GM19240 (cell line): Measurements from ENCODE around the gene ZNF879.

Source experiments
- DNase-seq: peaks from one replicate; pipeline ENCODE4 v3.0.0; 2011; ENCODE audit warnings: low spot score; ENCODE audit not compliant: insufficient read length

ZNF879 gene

DNA sequence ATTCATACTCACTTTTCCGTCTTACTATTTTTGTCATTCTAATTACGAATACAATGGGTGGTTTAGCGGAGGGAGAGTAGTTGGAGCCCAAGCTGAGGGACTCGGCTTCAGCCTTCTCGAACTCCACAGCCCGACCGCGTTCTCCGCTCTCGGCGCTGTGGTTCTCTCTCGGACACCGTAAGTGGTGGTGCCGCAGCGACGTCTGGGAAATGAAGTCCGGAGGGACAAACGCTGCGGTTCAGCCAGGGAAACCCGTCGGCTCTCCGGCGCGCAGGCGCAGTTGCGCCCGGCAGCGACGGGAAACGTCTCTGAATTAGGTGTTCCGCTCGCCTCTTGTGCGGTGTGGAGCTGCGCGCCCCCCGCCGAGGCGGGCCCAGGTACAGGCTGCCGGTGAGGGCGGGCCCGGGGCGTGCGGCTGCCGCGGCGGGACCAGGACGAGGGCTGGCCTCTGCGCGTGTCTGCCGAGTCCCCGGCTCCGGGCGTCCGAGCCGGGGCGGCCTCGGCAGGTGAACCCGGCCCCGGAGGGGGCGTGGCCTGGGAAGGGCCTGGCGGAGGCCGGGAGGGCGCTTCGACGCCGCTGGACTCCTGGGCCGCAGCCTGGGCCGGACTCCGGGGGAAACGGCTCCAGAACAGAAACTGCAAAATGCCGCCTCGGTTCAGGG lies at the start of gene ZNF879:
ZNF879 (plus strand) TSS at position 277 of the 662 bp plus-strand sequence. CDS start 1,201 bp downstream, outside the sequence.
- DNase-seq: no peak

DNA sequence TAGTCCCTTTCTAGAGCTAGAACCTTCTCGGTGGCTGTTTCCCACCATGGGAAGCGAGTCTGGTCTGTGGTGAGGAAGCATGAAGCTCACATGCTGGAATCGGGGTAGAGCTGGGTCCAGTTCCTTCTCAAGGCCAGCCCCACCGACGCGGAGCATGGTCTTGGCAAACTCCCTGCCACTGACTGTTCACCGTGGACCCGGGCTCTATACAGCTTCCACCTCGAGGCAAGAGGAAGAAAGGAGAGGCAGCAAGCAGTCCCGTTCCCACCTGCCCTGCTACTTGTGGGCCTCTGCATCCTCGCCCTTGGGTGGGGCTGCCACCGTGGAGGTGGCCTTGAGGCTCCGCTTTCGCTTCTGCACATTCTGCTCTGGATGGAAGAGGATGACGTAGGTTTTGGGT lies 42.2 kb upstream of the ZNF879 start:
- DNase-seq: no peak

DNA sequence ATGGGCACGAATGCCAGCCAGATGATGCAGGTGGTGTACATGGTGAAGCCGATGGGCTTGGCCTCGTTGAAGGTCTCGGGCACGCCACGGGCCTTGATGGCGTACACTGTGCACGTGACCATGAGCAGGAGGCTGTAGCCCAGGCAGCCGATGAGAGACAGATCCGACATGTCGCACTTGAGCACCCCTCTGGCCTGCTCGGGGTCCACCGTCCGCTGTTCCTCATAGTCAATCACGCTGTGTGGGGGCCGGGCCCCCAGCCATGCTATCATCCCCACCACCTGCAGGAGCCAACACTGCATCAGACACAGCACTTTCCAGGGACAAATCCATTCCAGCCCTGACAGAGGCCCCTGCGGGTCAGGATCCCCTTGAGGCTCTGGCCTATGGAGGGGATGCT lies 40.7 kb upstream of the ZNF879 start:
- DNase-seq: no peak

DNA sequence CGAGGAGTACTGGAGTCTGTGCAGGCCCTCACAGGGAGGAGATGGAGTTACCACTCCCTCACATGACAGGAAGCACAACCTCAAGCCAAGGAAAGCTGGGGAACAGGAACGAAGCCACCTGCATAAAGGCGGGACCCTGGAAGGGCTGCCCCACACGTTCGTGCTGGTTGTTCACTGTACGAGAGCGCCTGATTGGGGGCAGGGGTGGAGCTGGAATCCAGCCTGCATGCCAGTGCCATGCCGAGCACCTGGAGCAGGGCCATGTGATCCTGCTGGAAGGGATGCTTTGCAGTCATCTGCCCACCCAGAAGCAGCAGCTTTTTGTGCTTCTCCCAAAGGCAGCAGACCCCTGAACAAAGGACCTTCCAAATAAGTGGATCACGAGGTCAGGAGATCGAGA lies 39.9 kb upstream of the ZNF879 start:
- DNase-seq: no peak

DNA sequence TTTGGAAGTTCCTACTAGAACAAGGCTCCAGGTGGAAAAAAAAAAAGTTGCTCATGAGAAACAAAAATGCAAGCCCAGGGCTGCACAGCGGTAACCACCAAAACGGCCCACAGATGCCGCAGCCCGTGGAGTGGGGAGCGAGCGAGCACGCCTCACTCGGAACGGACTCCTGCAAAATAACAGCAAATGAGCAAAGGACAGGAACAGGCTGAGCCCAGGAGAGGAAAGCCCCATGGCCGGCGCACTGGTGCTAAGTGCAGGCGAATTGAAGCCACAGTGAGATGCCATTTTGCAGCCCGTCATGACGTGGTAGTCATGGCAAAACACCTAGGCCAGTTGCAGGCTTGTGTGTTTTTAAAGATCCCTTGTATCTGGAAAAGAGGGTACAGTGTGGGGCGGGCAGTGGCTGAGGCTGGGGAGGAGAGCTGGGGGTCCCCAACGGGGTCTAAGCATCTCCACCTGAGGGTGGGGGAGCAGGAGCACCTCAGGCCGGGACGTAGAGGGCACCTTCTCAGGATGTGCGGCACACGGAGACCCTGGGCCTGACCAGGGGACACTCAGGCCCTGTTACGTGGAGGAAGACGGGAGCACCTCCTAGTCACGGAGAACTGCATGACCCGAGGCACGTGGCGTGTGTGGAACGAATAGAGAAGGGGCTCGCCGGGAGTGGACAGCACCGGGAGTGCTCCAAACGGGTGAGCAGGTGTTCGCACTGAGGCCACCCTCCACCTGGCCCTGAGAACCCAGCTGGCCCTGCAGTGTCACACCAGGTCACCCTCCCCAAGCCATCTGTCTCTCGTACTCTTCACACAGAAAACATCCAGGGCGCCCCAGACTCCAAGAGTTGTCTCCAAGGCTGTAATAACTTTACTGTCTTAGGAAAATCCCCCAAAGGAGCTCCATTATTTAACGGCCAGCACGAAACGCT lies 39.2 kb upstream of the ZNF879 start:
- DNase-seq: no peak

DNA sequence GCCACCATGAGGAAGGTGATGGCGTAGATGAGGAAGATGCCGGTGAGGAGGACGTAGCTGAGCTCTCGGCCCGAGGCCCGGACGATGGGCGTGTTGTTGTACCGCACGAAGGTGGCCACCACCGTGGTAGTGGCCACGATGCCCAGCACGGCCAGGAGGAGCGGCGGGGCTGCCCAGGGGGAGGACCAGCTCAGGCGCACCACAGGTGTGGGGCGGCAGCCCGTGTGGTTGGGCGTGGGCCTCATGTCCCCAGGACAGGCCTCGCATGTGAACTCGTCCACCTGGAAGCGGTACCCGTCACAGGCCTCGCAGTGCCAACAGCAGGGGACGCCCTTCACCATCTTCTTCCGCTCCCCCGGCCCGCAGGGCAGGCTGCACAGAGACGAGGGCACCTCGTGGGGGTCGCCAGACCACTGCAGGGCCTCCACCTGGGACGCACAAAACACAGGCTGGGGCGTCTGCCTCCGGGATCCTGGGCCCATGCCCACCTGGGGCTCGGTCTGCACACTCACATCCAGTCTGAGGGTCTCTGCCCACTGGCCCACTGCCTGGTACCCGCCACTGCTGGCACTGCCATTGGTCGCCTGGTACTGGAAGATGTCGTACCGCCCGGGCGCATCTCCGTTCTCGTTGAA lies 37.2 kb upstream of the ZNF879 start:
- DNase-seq: no peak

DNA sequence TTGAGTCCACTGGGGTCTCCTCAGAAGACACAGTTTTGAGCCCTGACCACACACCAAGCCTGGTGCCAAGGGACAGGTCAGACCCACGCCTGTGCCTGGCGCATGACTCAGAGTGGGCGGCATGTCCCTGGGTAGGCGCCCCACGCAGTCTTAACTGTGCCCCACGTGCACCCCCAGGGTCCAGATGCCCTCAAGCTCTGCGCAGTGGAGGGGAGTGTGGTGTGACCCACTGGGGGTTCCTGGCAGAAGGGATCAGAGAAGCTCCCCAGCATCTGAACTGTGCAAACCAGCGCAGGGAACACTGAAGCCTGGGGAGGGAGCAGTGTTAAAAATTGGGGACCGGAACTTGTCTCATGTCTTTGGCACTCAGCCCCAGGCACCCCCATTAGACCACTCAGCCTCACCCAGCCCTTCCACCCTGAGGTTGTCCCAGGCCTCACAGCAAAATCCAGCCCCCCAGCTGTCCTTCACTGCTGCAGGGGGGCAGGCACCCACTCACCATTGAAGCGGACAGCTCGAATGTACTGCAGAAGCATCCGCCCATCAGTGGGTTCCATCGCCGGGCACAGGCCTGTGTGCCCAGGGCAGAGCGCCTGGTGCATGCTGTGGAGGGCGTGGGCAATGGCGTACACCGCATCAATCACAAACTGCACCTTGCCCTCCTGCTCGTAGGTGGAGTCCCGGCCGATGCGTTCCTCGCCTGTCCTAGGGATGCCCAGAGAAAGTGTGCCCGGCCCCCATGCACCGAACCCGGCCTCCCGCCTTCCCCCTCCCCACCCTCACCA lies 35.0 kb upstream of the ZNF879 start:
- DNase-seq: no peak

DNA sequence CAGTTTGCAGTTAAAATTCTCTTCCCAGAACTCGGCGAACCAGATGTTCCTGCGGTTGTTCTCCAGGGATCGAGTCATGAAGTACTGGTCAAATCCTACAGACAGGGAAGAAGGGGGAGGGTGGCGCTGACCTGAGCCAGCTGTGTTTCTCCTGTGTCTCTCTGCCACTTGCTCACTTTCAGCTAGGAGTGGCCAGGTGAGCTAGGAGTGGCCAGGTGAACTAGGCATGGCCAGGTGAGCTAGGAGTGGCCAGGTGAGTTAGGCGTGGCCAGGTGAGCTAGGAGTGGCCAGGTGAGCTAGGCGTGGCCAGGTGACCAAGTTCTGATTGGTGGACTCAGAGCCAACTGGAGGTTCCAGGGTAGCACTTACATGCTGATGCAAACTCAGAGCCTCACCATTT lies 34.3 kb upstream of the ZNF879 start:
- no peak for DNase-seq

DNA sequence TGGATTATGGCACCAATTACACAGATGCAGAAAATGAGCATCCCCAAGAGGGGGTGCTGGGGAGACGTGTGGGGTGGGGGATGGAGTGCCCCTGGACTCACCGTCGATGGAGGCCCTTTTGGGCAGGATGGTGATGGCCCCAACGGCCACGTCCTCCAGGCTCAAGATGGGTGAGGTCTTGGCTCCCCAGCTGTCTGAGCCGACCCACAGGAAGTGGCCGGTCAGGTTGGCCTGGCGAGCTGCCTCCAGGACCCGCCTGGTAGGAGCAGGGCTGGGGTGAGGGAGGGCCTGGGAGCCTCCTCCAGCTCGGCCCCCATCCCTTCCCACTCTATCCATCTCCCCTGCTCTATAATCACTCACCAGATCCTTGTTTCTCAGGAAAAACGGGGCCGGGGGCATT lies 33.1 kb upstream of the ZNF879 start:
- no peak for DNase-seq

DNA sequence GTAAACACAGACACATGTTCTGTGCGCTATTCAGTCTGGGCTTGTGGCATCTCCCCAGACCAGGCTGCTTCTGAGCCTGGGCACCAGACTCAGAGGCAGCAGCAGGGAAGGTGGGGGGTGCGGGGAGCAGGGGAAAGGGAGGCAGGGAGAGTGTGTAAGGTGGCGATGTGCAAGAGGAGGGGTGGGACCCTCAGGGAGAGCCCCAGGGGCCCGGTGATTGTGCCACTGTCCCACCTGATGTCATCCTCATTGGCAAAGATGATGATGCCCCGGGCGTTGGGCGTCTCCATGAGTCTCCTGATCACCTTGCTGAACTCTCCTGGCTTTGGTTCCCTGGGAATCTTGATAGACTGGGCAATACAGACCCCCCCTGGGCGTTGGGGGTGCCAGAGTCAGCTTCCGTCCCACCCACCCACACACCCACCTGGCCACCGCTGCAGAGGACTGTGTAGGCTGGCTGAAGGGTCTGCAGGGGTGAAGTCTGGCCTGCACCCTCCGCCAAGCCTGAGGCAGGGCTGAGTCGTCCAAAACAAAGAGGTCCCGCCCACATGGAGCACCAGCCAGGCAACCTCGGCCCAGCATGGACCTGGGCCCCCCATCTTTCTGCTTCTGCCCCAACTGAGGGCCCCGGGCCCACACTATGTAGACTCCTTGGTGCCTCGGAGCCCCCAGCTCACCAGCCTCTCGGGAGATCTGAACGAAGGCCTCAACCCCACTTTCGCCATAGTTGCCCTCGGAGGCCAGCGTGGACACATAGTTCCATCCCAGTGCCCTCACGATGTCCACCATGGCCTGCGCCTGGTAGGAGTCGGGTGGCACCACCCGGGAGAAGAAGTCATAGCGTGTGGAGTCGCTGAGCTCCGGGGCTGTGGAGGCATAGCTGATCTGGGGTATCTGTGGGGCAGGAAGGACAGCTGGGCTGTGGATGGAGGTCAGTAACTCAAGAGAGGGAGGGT lies 32.1 kb upstream of the ZNF879 start:
- no peak for DNase-seq

DNA sequence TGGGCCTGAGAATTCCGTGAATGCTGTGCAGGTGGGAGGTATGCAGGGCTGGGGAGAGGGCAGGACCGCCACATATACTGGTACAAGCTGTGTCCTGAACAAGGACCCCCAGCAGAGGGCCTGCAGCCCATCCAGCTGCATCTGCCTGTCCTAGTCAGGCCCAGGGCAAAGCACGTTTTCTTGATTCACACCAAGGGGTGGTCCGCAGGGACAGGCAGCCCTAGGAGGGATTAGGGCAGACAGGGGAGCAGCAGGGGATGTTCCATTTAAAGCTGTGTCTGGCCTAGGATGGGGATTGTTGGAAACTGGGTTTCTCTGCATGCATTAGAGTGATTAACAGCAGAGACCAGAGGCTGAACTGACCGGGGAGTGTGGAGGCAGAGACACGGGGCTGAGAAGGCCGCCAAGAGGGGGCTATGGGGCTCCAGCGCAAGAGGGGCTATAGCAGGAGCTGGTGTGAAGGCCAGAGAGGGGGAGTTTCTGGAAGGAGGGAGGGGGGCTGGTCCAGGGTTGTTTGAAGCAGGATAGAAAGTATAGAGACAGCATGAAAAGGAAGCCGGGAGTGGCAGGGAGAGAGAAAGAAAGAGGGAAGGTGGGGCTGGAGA lies 31.2 kb upstream of the ZNF879 start:
- no peak for DNase-seq

DNA sequence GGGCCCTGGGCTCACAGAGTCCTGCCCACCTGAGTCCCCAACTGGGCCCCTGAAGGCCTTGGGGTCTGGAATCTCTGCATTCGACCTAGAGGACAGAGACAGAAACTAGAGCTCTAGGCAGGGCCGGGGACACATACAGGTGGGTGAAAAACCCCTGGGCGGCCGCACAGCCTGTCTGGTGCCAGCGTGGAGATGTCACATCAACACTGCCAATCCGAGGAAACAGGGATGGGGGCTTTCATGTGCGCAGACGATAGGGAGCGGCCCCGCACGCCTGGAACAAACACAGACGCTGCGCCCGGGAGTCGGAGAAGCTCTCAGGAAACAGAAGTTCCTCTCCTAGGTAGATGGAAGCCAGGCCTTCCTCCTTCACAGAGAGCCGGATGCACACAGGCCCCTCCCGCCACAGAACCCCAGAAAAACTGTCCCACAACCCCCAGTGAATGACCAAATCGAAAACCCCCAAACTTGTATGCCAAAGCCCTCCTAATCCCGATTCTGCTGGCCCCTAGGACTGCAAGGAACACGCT lies 30.3 kb upstream of the ZNF879 start:
- DNase-seq: no peak

DNA sequence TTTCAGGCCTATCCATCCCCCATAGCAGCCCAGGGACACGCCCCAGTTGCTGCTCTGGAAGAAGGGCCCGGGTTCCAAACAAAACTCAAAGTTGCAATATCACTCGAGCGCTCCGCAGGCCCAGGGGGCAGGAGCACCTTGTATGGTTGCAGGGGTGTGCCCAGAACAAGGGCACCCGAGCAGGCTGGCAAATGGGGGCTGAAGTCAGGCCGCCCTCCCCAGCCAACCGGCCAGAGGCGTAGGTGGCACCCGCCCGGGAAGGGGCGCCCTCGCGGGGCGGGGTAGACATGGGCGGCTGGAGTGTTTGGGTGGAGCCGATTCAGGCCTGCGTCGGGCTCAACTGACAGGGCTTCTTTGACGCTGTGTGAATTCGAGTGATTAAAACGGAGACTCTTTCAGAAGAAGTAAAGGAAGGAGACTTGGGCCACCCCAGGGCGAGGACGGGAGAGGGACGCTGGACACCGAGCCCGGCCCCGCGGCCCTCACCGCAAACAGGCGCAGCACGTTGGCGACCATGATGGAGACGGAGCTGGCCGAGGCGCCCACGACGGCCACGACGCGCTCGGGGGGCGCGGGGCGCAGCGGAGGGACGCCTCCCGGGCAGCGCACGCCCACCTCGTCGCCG lies 29.5 kb upstream of the ZNF879 start:
- no peak for DNase-seq

DNA sequence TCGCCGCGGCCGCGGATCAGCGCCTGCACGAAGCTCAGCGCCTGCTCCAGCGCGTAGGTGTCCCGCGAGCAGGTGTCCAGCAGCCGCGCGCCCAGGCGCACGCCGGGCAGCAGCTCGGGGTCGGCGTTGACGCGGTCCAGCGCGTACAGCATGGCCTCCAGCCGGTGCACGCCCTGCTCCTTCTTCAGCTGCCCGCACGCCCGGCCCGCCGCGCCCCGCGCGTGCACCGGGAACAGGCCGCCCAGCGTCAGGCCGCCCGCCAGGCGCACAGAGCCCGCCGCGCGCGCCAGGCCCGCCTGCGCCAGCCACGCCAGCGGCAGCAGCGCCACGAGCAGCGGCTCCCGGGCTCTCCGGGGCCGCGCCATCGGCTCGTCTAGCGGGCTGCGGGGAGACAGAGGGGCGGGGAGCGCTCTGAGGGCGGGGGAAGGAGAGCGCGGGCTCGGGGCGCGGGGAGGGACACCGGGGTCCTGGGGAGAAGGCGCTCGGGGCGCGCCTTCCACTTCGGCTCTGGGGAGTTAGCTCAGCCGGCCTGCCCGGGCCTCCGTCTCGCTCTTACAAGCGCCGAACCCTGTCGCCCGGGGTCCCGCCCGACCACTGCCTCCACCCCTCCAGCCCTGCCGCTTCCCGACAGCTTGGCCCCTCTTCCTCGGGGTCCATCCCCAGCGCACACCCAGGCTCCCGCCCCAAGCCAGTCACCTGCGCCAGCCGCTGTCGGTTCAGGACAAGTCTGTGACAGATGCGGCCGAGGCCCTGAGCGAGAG lies 28.8 kb upstream of the ZNF879 start, which contains the start of gene GRM6:
GRM6 (minus strand) TSS at position 741 of the 761 bp plus-strand sequence; CDS start at position 365, 376 bp downstream.
- DNase-seq: no peak

DNA sequence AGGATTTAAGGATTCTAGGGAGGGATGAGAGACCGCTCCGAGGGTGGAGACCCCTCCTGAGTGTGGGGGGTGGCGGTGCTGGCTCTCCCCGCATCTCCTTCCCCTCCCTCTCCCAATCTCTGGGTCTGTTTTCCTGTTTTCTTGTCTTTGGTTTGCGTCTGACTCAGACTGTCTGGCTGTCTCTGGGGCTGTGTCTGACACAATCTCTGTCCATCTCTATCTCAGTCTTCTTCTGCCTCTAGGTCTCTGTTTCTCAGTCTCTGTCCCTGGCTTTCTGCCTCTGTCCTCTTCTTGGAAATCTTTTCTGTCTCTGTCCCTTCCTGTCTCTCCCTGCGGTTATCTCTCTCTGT lies 28.3 kb upstream of the ZNF879 start:
- DNase-seq: no peak

DNA sequence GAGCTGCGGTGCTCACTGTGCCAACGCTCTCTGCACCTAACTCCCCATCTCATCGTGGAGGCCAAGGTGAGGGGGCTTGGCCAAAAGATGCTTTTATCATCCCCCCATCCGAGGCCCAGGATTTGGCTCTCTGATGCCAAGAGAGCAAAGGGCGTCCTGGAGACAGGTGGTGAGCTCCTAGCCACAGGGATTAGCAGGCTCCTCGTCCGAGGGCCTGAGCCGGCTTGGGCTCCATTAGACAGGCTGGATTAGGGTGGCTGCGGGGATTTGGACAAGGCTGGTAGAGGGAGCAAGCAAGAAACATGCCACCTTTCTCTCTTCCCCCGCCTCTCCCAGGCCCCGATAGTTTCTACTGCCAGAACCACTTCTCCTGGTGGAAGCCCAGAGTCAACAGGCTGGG lies 27.4 kb upstream of the ZNF879 start:
- no peak for DNase-seq

DNA sequence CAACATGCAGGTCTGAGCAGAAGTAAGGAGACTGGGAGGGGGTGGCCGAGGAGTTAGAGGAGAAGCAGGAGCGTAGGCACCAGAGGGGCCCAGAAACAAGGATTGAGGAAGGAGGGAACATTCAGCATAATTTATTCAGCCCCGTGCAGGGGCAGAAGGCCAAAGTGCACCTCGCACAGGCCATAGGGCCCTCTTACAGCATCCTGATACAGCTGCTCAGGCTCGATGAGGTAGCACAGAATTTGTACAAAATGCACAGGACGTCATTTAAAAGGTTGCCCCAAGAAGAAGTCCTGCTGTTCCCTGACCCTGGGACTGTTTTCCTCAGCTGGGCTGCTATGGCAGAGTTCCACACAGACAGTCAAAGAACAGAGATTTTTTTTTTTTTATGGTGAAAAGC lies 26.4 kb upstream of the ZNF879 start:
- DNase-seq: no peak

DNA sequence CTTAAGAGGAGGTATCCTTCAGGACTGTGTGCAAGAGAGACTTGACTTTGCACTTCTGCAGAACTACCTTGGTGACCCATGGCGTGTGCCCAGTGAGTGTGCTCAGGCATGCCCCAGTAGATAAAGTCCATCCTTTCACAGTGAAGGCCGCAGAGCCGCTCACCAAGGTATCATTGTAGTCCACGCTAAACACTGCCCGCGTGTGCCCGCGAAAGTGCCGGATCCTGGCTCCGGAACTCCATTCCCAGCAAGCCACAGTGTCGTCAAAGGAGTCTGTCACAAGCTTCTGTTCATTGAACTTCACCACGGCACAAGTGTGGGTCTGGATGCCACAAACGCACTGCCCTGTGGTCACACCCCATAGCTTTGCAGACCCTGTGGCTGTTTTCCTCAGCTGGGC lies 25.2 kb upstream of the ZNF879 start:
- DNase-seq: no peak
